ENCODE data around the gene PTPRN2.

DNA sequence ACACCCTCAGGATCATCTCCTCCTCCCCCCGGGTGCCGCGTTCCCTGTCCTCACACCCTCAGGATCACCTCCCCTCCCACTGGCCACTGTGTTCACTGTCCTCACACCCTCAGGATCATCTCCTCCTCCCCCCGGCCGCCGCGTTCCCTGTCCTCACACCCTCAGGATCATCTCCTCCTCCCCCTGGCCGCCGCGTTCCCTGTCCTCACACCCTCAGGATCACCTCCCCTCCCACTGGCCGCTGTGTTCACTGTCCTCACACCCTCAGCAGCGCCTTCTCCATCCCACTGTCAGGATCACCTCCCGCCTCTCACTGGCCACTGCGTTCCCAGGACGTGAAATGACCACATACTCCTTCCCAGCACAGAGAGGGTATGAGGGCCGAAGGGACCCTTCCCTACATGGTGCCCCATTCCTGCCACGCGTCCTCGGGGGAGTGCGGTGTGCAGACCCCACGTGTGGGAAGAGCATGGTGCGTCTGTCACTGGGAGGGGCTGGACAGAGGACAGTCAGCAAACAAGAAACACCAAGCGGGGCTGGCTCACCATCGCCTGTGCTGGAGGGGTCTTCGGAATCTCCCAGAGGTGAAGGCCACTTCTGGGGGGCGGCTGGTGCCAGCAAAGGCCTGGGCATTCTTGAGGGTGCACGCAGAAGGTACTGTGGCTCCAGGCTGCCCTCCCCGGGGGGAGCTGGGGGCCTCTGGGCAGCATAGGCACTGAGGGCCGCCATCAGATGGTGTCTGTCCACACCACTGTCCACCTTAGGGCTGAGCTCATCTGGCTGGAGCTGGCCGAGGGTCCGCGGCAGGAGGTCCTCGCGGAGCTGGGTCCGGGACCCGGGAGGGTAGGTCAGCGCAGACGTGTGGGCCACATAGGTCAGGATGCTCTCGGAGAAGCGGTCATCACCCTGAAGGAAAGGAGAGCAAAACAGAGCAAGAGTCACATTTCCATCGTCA, 421.0 kb downstream of the PTPRN2 start:
- TF ChIP-seq, protein P1, sequence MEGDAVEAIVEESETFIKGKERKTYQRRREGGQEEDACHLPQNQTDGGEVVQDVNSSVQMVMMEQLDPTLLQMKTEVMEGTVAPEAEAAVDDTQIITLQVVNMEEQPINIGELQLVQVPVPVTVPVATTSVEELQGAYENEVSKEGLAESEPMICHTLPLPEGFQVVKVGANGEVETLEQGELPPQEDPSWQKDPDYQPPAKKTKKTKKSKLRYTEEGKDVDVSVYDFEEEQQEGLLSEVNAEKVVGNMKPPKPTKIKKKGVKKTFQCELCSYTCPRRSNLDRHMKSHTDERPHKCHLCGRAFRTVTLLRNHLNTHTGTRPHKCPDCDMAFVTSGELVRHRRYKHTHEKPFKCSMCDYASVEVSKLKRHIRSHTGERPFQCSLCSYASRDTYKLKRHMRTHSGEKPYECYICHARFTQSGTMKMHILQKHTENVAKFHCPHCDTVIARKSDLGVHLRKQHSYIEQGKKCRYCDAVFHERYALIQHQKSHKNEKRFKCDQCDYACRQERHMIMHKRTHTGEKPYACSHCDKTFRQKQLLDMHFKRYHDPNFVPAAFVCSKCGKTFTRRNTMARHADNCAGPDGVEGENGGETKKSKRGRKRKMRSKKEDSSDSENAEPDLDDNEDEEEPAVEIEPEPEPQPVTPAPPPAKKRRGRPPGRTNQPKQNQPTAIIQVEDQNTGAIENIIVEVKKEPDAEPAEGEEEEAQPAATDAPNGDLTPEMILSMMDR (IDR thresholded peaks at IDR 0.05; ENCODE audit: low read depth, low read length), result no peak
- TF ChIP-seq MYC (IDR thresholded peaks at IDR 0.05; ENCODE audit: low read depth, low read length), result no peak
